H1 (cell line): ENCODE results near the gene CCK. TPM values are rescaled to one million over a fixed set of nuclear protein-coding genes. Genes with fewer than 3 reads are reported as not detected.

Source experiments
- CTCF ChIA-PET: fragments of 300-600 bp; sonication (Branson Sonifier 250); formaldehyde crosslinking; loops from one replicate; lab custom pipeline; 2021; ENCODE audit not compliant: partially characterized antibody; lab: Charles Lee
- POLR2A ChIA-PET: fragments of 300-600 bp; sonication (Branson Sonifier 250); formaldehyde crosslinking; loops from one replicate; lab custom pipeline; 2021; ENCODE audit warnings: inconsistent platforms; ENCODE audit not compliant: partially characterized antibody; lab: Charles Lee
- DNase-seq, 2 experiments: peaks; one replicate each; pipeline versions ENCODE4 v3.0.0 to v3.0.0-alpha.2; 2010 to 2022; ENCODE audit warnings: low spot score in 2 of 2, low read depth in 1 of 2, mixed read lengths in 1 of 2
- FAIRE-seq: peaks from 2 replicates; lab custom pipeline; 2011; peaks lifted over from hg19 to GRCh38; lab: Jason Lieb, UNC
- H2AFZ ChIP-seq: 2 replicates; pipeline ENCODE4 v1.8.1; 2012; ENCODE audit warnings: low read length, inconsistent platforms
- H2AK5ac ChIP-seq: 2 replicates; pipeline ENCODE4 v1.6.1; 2013; ENCODE audit warnings: low read depth, low read length
- H2BK120ac ChIP-seq: replicated peaks from 2 replicates; pipeline ENCODE3; 2013; ENCODE audit warnings: low read depth, low read length, inconsistent platforms
- H2BK12ac ChIP-seq: 2 replicates; pipeline ENCODE4 v1.6.1; 2013; ENCODE audit warnings: low read depth, low read length
- H2BK15ac ChIP-seq: 2 replicates; pipeline ENCODE4 v1.6.1; 2013; ENCODE audit warnings: low read length
- H2BK20ac ChIP-seq: 2 replicates; pipeline ENCODE4 v1.6.1; 2013; ENCODE audit warnings: low read length
- H2BK5ac ChIP-seq: 2 replicates; pipeline ENCODE4 v1.6.1; 2013; ENCODE audit warnings: low read depth, low read length
- H3K14ac ChIP-seq: 2 replicates; pipeline ENCODE4 v1.6.1; 2013; ENCODE audit warnings: inconsistent platforms; ENCODE audit not compliant: insufficient read length
- H3K18ac ChIP-seq: 2 replicates; pipeline ENCODE4 v1.6.1; 2013; ENCODE audit warnings: low read length; ENCODE audit errors: extremely low read depth
- H3K23ac ChIP-seq: 2 replicates; pipeline ENCODE4 v1.6.1; 2013; ENCODE audit warnings: inconsistent platforms; ENCODE audit not compliant: insufficient read length
- H3K23me2 ChIP-seq: 2 replicates; pipeline ENCODE4 v1.6.1; 2013; ENCODE audit warnings: low read depth, low read length
- H3K27ac ChIP-seq: 2 replicates; pipeline ENCODE4 v1.6.1; 2011; ENCODE audit warnings: low read depth, low read length, inconsistent platforms
- H3K27me3 ChIP-seq, 4 experiments: replicated peaks in 1 of 4; 1 replicate in 1 of 4; 2 replicates in 3 of 4; pipeline versions ENCODE4 v1.6.1 to v1.8.1; 2011 to 2013; ENCODE audit warnings: low read length in 3 of 4, mild to moderate bottlenecking in 3 of 4, inconsistent platforms in 2 of 4, mixed read lengths in 2 of 4, moderate library complexity in 1 of 4; ENCODE audit not compliant: control insufficient read depth in 3 of 4, insufficient read depth in 3 of 4; ENCODE audit errors: extremely low read depth in 1 of 4
- H3K36me3 ChIP-seq, 4 experiments: 2 replicates each; pipeline versions ENCODE4 v1.6.1 to v1.8.1; 2011 to 2013; ENCODE audit warnings: mild to moderate bottlenecking in 4 of 4, low read length in 3 of 4, moderate library complexity in 2 of 4, control low read depth in 1 of 4, inconsistent platforms in 1 of 4; ENCODE audit not compliant: insufficient read depth in 4 of 4, control insufficient read depth in 2 of 4
- H3K4ac ChIP-seq: replicated peaks from 2 replicates; pipeline ENCODE3; 2013; ENCODE audit warnings: low read length, low read depth, mixed read lengths, inconsistent platforms; ENCODE audit not compliant: insufficient read length
- H3K4me1 ChIP-seq, 4 experiments: replicated peaks in 1 of 4; 1 replicate in 1 of 4; 2 replicates in 3 of 4; pipeline versions ENCODE4 v1.6.1 to v1.8.1; 2011 to 2013; ENCODE audit warnings: low read length in 3 of 4, inconsistent platforms in 2 of 4, mixed read lengths in 1 of 4; ENCODE audit not compliant: insufficient read depth in 4 of 4, control insufficient read depth in 3 of 4
- H3K4me2 ChIP-seq, 2 experiments: 2 replicates each; pipeline versions ENCODE4 v1.6.1 to v1.8.1; 2011 to 2013; ENCODE audit warnings: low read depth in 2 of 2, low read length in 2 of 2, control low read depth in 1 of 2, inconsistent platforms in 1 of 2, mild to moderate bottlenecking in 1 of 2; ENCODE audit not compliant: insufficient read depth in 1 of 2
- H3K4me3 ChIP-seq, 4 experiments: fragments of 200-600, 300-600 bp in 1 of 4; sonication (generic), shearing (Covaris generic), sonication (Bioruptor Twin) in 1 of 4; 2 replicates each; pipeline versions ENCODE4 v1.5.1 to v1.8.1; 2011 to 2016; ENCODE audit warnings: low read length in 4 of 4, low read depth in 3 of 4, control low read depth in 2 of 4, inconsistent platforms in 2 of 4, mild to moderate bottlenecking in 2 of 4, mixed read lengths in 1 of 4, moderate library complexity in 1 of 4; ENCODE audit not compliant: insufficient read depth in 2 of 4; ENCODE audit errors: extremely low read depth in 1 of 4
- H3K56ac ChIP-seq: replicated peaks from 2 replicates; pipeline ENCODE3; 2013; ENCODE audit warnings: low read depth, mild to moderate bottlenecking, mixed read lengths, low read length, inconsistent platforms; ENCODE audit not compliant: insufficient read length
- H3K79me1 ChIP-seq: 2 replicates; pipeline ENCODE4 v1.6.1; 2013; ENCODE audit warnings: low read depth, low read length, control low read depth
- H3K79me2 ChIP-seq, 2 experiments: 2 replicates each; pipeline versions ENCODE4 v1.6.1 to v1.8.1; 2012 to 2013; ENCODE audit warnings: low read length in 2 of 2, mild to moderate bottlenecking in 2 of 2, inconsistent platforms in 1 of 2; ENCODE audit not compliant: insufficient read depth in 2 of 2, control insufficient read depth in 1 of 2
- H3K9ac ChIP-seq, 4 experiments: replicated peaks in 1 of 4; 1 replicate in 1 of 4; 2 replicates in 3 of 4; pipeline versions ENCODE4 v1.6.1 to v1.8.1; 2011 to 2013; ENCODE audit warnings: low read depth in 3 of 4, low read length in 3 of 4, control low read depth in 2 of 4, mild to moderate bottlenecking in 2 of 4, moderate library complexity in 2 of 4, inconsistent platforms in 1 of 4; ENCODE audit errors: extremely low read depth in 1 of 4
- H3K9me3 ChIP-seq, 2 experiments: 2 replicates each; pipeline versions ENCODE4 v1.6.1 to v1.8.1; 2012 to 2013; ENCODE audit warnings: mild to moderate bottlenecking in 2 of 2, moderate library complexity in 2 of 2, control low read depth in 1 of 2, inconsistent platforms in 1 of 2, low read depth in 1 of 2, low read length in 1 of 2, mixed read lengths in 1 of 2; ENCODE audit not compliant: insufficient read depth in 2 of 2
- H4K20me1 ChIP-seq, 2 experiments: replicated peaks in 1 of 2; 2 replicates each; pipeline versions ENCODE3 to v1.8.1; 2011 to 2013; ENCODE audit warnings: inconsistent platforms in 2 of 2, low read length in 2 of 2, mild to moderate bottlenecking in 1 of 2; ENCODE audit not compliant: insufficient read depth in 2 of 2, control insufficient read depth in 1 of 2
- H4K5ac ChIP-seq: 2 replicates; pipeline ENCODE4 v1.6.1; 2013; ENCODE audit warnings: low read length, low read depth, mixed read lengths, inconsistent platforms; ENCODE audit not compliant: insufficient read length
- H4K8ac ChIP-seq: 2 replicates; pipeline ENCODE4 v1.8.0; 2013; ENCODE audit warnings: mild to moderate bottlenecking, moderate library complexity, low read length, inconsistent platforms; ENCODE audit not compliant: insufficient read depth; ENCODE audit errors: extremely low read depth
- H4K91ac ChIP-seq: replicated peaks from 2 replicates; pipeline ENCODE3; 2013; ENCODE audit warnings: low read length, mixed read lengths, inconsistent platforms; ENCODE audit not compliant: insufficient read length
- ASH2L ChIP-seq: fragments of 200-600, 300-600 bp; sonication (generic); IDR thresholded peaks from one replicate; pipeline ENCODE4 v1.7.1; 2017; ENCODE audit warnings: low read length
- CHD2 ChIP-seq: IDR thresholded peaks from 2 replicates; pipeline ENCODE4 v1.6.1; 2012; ENCODE audit warnings: low read length, improper control_type of control experiment
- PHF8 ChIP-seq: fragments of 200-600 bp; sonication (generic); conservative IDR thresholded peaks from 2 replicates; pipeline ENCODE4 v1.7.1; 2012; ENCODE audit warnings: low read depth, mild to moderate bottlenecking, inconsistent platforms, low read length, moderate library complexity
- TAF7 ChIP-seq: optimal IDR thresholded peaks from 2 replicates; pipeline ENCODE3; 2011; ENCODE audit warnings: low read depth, mild to moderate bottlenecking, inconsistent platforms, low read length, moderate library complexity, borderline replicate concordance
- TCF12 ChIP-seq: IDR thresholded peaks from 2 replicates; pipeline ENCODE4 v1.6.1; 2011; ENCODE audit warnings: low read depth, mild to moderate bottlenecking, low read length
- WGBS, 2 experiments: shearing (Covaris generic) in 1 of 2; methylation state at CpG; one replicate each; pipeline versions ENCODE4 v1.1.6 to v1.1.7; 2013 to 2015; ENCODE audit warnings: low lambda C conversion rate in 2 of 2, mixed read lengths in 2 of 2, inconsistent platforms in 1 of 2, low coverage in 1 of 2, missing lambda C conversion rate in 1 of 2; ENCODE audit not compliant: insufficient replicate concordance in 2 of 2, insufficient coverage in 1 of 2, insufficient read length in 1 of 2; ENCODE audit errors: extremely low coverage in 1 of 2, missing lambda C conversion rate in 1 of 2; 5-methylcytosine and 5-hydroxymethylcytosine counted together
- polyA plus RNA-seq, 7 experiments: library from polyadenylated mRNA; depleted of rRNA in 3 of 7; stranded (reverse) in 5 of 7; unstranded in 2 of 7; fragments of >200 nt in 5 of 7; fragments of 200-250 nt in 2 of 7; gene quantifications; 1 replicate in 5 of 7; 2 replicates in 1 of 7; 4 replicates in 1 of 7; pipeline versions ENCODE4 v1.2.1 to v1.2.3, GENCODE V29; 2011 to 2013; ENCODE audit warnings: missing spikeins in 2 of 7, mixed read lengths in 2 of 7
- total RNA-seq: library from RNA; stranded (reverse); fragmentation: NEBNext Ultra II Directional; extraction: Animal tissue kit (Norgen Biotek cat#: 25700); gene quantifications from 2 replicates; pipeline ENCODE4 v1.2.1, GENCODE V29; 2021
- TF ChIP-seq, protein P1 (sequence below): IDR thresholded peaks from 2 replicates; pipeline ENCODE4 v1.6.1; 2012; ENCODE audit warnings: inconsistent platforms

The CCK gene
- total and polyA plus RNA-seq, 2 of the 8 experiments (the other 6 are each of a cell fraction or from before 2014, with no cell fraction given): 0.99 to 2.8 TPM

DNA sequence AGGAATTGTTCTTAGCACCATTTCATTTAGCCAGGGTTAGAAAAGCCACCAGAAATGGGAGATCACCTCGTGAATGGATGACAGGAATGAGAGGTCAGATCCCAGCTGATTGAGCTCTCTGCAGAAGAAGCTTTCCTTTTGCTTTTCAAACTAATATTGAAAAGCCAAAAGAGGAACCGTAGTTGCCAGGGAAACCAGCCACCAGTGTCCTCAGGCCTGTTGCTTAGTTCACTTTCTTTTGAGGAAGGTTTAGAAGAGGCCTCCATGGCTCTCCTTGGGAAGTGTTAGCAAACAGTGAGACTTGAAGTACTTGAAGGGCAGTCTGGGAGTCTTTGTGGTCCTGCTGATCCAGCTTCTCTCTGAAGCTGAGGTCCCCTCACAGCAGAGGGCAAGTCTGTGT is 7.4 kb upstream of the CCK start:
- H4K5ac ChIP-seq: no peak overlapping the region
- H2AFZ ChIP-seq: no peak overlapping the region
- H3K36me3 ChIP-seq: no peaks in the 10 kb centered on the region
- no peaks in the 10 kb centered on the region for H3K79me1 ChIP-seq
- H2BK20ac ChIP-seq: no peak overlapping the region
- peaks cover 7 to 12% of the 10 kb centered on the region in 2 experiments; a peak in 3 of 4 replicates for H3K9me3 ChIP-seq
- H3K4me2 ChIP-seq: no peak overlapping the region
- H3K18ac ChIP-seq: no peak overlapping the region
- H2BK5ac ChIP-seq: no peak overlapping the region
- DNase-seq: no peak
- H3K4me1 ChIP-seq: no peaks in the 10 kb centered on the region
- H4K8ac ChIP-seq: no peak overlapping the region
- H3K14ac ChIP-seq: no peak overlapping the region
- H4K91ac ChIP-seq: no peak overlapping the region
- no peak overlapping the region for H3K56ac ChIP-seq
- POLR2A ChIA-PET: no interaction called here
- H3K23me2 ChIP-seq: no peaks in the 10 kb centered on the region
- 73% methylated on average over 2 of the region's 2 CpGs; no CpG with 5 or more reads in 1 of the 2 experiments for WGBS, 2 experiments
- no peaks in the 10 kb centered on the region for H4K20me1 ChIP-seq
- CTCF ChIA-PET: interaction anchor here (0.9 to 1.0 kb wide), 2 partner anchors 9 to 25 kb away, joined by 3 to 6 read pairs; no protein-coding TSS in a partner anchor
- no peak overlapping the region for H2BK12ac ChIP-seq
- no peak overlapping the region for H2BK120ac ChIP-seq
- H3K27me3 ChIP-seq: no peaks in the 10 kb centered on the region
- H3K23ac ChIP-seq: no peak overlapping the region
- H3K9ac ChIP-seq: no peak overlapping the region
- no peak overlapping the region for H3K4ac ChIP-seq
- TF ChIP-seq PHF8 (no peak), ASH2L (no peak), TAF7 (no peak), CHD2 (no peak), TCF12 (no peak)
- TF ChIP-seq, protein P1, sequence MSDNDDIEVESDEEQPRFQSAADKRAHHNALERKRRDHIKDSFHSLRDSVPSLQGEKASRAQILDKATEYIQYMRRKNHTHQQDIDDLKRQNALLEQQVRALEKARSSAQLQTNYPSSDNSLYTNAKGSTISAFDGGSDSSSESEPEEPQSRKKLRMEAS: no peak
- no peak for FAIRE-seq
- no peak overlapping the region for H2AK5ac ChIP-seq
- H2BK15ac ChIP-seq: no peak overlapping the region
- no peaks in the 10 kb centered on the region for H3K79me2 ChIP-seq
- no peak overlapping the region for H3K4me3 ChIP-seq
- H3K27ac ChIP-seq: no peak overlapping the region
